BJ (cell line): ENCODE data around the gene HFM1. TPM values are rescaled to one million over a fixed set of nuclear protein-coding genes. Genes with fewer than 3 reads are reported as not detected.

Source experiments
- CTCF ChIA-PET: fragments of 350-600 bp; formaldehyde crosslinking; extraction: SDS; loops from one replicate; lab custom pipeline; 2021; ENCODE audit warnings: antibody characterized with exemption, inconsistent platforms; lab: Yijun Ruan, JAX
- POLR2A ChIA-PET: fragments of 300-600 bp; sonication (Branson Sonifier 250); formaldehyde crosslinking; extraction: SDS; loops from one replicate; lab custom pipeline; 2021; ENCODE audit warnings: antibody characterized with exemption; lab: Charles Lee
- DNase-seq: peaks from one replicate; pipeline ENCODE4 v3.0.0-alpha.2; 2011; ENCODE audit warnings: low read depth
- H3K27me3 ChIP-seq: 2 replicates; pipeline ENCODE4 v1.6.0; 2011; ENCODE audit warnings: low read length; ENCODE audit not compliant: control insufficient read depth, insufficient read depth
- H3K36me3 ChIP-seq: 2 replicates; pipeline ENCODE4 v1.5.1; 2011; ENCODE audit warnings: low read length; ENCODE audit not compliant: control insufficient read depth, insufficient read depth
- H3K4me3 ChIP-seq: 2 replicates; pipeline ENCODE4 v1.5.1; 2011; ENCODE audit warnings: low read depth, mild to moderate bottlenecking, control low read depth, low read length
- CTCF ChIP-seq: IDR thresholded peaks from 2 replicates; pipeline ENCODE4 v1.5.1; 2011; ENCODE audit warnings: low read depth, mild to moderate bottlenecking, control low read depth, inconsistent platforms, low read length, moderate library complexity; ENCODE audit not compliant: insufficient read depth
- polyA plus RNA-seq: library from polyadenylated mRNA; depleted of rRNA; stranded (reverse); fragments of >200 nt; gene quantifications from 2 replicates; pipeline ENCODE4 v1.2.3, GENCODE V29; 2011

The HFM1 gene
- polyA plus RNA-seq, 1 experiment = not detected

GRCh38 chr1:91245435-91245834 lies 159.2 kb downstream of the HFM1 start:
- Histone ChIP-seq H3K36me3 (no peaks in the 10 kb centered on the region), H3K27me3 (no peaks in the 10 kb centered on the region), H3K4me3 (no peak overlapping the region)
- ChIA-PET POLR2A (no interaction called here), CTCF (interaction anchor here (1.2 kb wide), 1 partner anchor 9 kb away, joined by 4 read pairs; no protein-coding TSS in a partner anchor)
- no peak for TF ChIP-seq CTCF
- no peak for DNase-seq

GRCh38 chr1:91244737-91245136 lies 159.9 kb downstream of the HFM1 start:
- H3K36me3 ChIP-seq = no peaks in the 10 kb centered on the region
- DNase-seq = no peak
- POLR2A ChIA-PET = no interaction called here
- no peak overlapping the region for H3K4me3 ChIP-seq
- H3K27me3 ChIP-seq = no peaks in the 10 kb centered on the region
- no peak for TF ChIP-seq CTCF
- CTCF ChIA-PET = interaction anchor here (1.2 kb wide), 1 partner anchor 8 kb away, joined by 4 read pairs; no protein-coding TSS in a partner anchor

GRCh38 chr1:91243171-91243570 lies 161.5 kb downstream of the HFM1 start:
- DNase-seq = no peak
- H3K36me3 ChIP-seq = no peaks in the 10 kb centered on the region
- H3K27me3 ChIP-seq = no peaks in the 10 kb centered on the region
- TF ChIP-seq CTCF = no peak
- POLR2A ChIA-PET = no interaction called here
- H3K4me3 ChIP-seq = no peak overlapping the region
- CTCF ChIA-PET = no interaction called here

GRCh38 chr1:91234181-91234580 lies 170.5 kb downstream of the HFM1 start:
- Histone ChIP-seq H3K27me3 (no peaks in the 10 kb centered on the region), H3K4me3 (no peak overlapping the region), H3K36me3 (no peaks in the 10 kb centered on the region)
- CTCF ChIA-PET = interaction anchor here (1.1 to 1.3 kb wide), 2 partner anchors 69 to 1146 kb away, joined by 3 to 4 read pairs; no protein-coding TSS in a partner anchor
- no peak for TF ChIP-seq CTCF
- POLR2A ChIA-PET = no interaction called here
- DNase-seq = no peak

- no peaks in the 10 kb centered on the region for H3K36me3 ChIP-seq
- H3K4me3 ChIP-seq = no peak overlapping the region
- POLR2A ChIA-PET = no interaction called here
- no peaks in the 10 kb centered on the region for H3K27me3 ChIP-seq
- CTCF ChIA-PET = no interaction called here
- no peak for TF ChIP-seq CTCF
- DNase-seq = no peak
These were observed 177.9 kb downstream of the HFM1 start for GRCh38 chr1:91226741-91227140.
